Measurements from ENCODE around the gene CMBL.

The CMBL gene

GRCh38 chr5:10310066-10310779, 2.5 kb upstream of the CMBL start:
- no peak for DNase-seq (ENCODE audit: low spot score)

GRCh38 chr5:10308844-10309243, 1.1 kb upstream of the CMBL start:
- DNase-seq (ENCODE audit: low spot score): no peak

- no peak for DNase-seq (ENCODE audit: low spot score)
These were observed 896 bp downstream of the CMBL start for GRCh38 chr5:10306806-10307205.

GRCh38 chr5:10306114-10306513, 1.6 kb downstream of the CMBL start:
- DNase-seq (ENCODE audit: low spot score): no peak

GRCh38 chr5:10304932-10305331, 2.8 kb downstream of the CMBL start:
- DNase-seq (ENCODE audit: low spot score): no peak

- no peak for DNase-seq (ENCODE audit: low spot score)
These were observed 4.0 kb downstream of the CMBL start for GRCh38 chr5:10303699-10304170.

GRCh38 chr5:10303201-10303600, 4.5 kb downstream of the CMBL start:
- DNase-seq (ENCODE audit: low spot score): no peak

GRCh38 chr5:10301842-10302610, 5.7 kb downstream of the CMBL start:
- DNase-seq (ENCODE audit: low spot score): no peak

GRCh38 chr5:10301266-10301665, 6.4 kb downstream of the CMBL start:
- DNase-seq (ENCODE audit: low spot score): no peak

- no peak for DNase-seq (ENCODE audit: low spot score)
These were observed 7.5 kb downstream of the CMBL start for GRCh38 chr5:10300246-10300645.

GRCh38 chr5:10297646-10298204, 10.0 kb downstream of the CMBL start:
- DNase-seq (ENCODE audit: low spot score): no peak

GRCh38 chr5:10295619-10296326, 11.9 kb downstream of the CMBL start:
- DNase-seq (ENCODE audit: low spot score): no peak

- no peak for DNase-seq (ENCODE audit: low spot score)
These were observed 13.6 kb downstream of the CMBL start for GRCh38 chr5:10293907-10294662.

GRCh38 chr5:10291692-10292339, 15.9 kb downstream of the CMBL start:
- no peak for DNase-seq (ENCODE audit: low spot score)

GRCh38 chr5:10290438-10290837, 17.3 kb downstream of the CMBL start:
- no peak for DNase-seq (ENCODE audit: low spot score)

- no peak for DNase-seq (ENCODE audit: low spot score)
These were observed 17.7 kb downstream of the CMBL start for GRCh38 chr5:10289991-10290390.

GRCh38 chr5:10289353-10289752, 18.3 kb downstream of the CMBL start:
- no peak for DNase-seq (ENCODE audit: low spot score)

- no peak for DNase-seq (ENCODE audit: low spot score)
These were observed 19.0 kb downstream of the CMBL start for GRCh38 chr5:10288592-10289219.

GRCh38 chr5:10286862-10287227, 20.9 kb downstream of the CMBL start:
- DNase-seq (ENCODE audit: low spot score): no peak

GRCh38 chr5:10286162-10286861, 21.4 kb downstream of the CMBL start:
- no peak for DNase-seq (ENCODE audit: low spot score)
